Activated CD8-positive, alpha-beta T cell treated with anti-CD3 and anti-CD28 coated beads for 36 hours (primary cell): ENCODE data around the gene CD68. TPM values are rescaled to one million over a fixed set of nuclear protein-coding genes. Genes with fewer than 3 reads are reported as not detected.

Experiments used
- ATAC-seq: fragments of 200-7000 bp; cut with Tn5 transposase; one replicate; pipeline ENCODE4 v1.10.0; 2021; ENCODE audit warnings: mild to moderate bottlenecking, moderate library complexity
- CTCF ChIA-PET: fragments of 350-600 bp; sonication (Branson Sonifier 250); formaldehyde crosslinking; loops from one replicate; lab custom pipeline; 2021; ENCODE audit warnings: antibody characterized with exemption; lab: Charles Lee
- POLR2A ChIA-PET: fragments of 350-600 bp; sonication (Branson Sonifier 250); formaldehyde crosslinking; loops from one replicate; lab custom pipeline; 2021; ENCODE audit warnings: antibody characterized with exemption; lab: Charles Lee
- DNase-seq: peaks from one replicate; pipeline ENCODE4 v3.0.0-alpha.2; 2020
- H3K27ac Mint-ChIP-seq: one replicate; pipeline ENCODE4 v1.8.0; 2021; ENCODE audit warnings: mild to moderate bottlenecking, mixed read lengths
- H3K27me3 Mint-ChIP-seq: one replicate; pipeline ENCODE4 v1.8.0; 2021; ENCODE audit warnings: mixed read lengths
- H3K36me3 Mint-ChIP-seq: one replicate; pipeline ENCODE4 v1.8.0; 2021; ENCODE audit warnings: low read depth, mixed read lengths
- H3K4me1 Mint-ChIP-seq: one replicate; pipeline ENCODE4 v1.8.0; 2021; ENCODE audit warnings: low read depth, mixed read lengths
- H3K4me3 Mint-ChIP-seq: one replicate; pipeline ENCODE4 v1.8.0; 2021; ENCODE audit warnings: mild to moderate bottlenecking, moderate library complexity, mixed read lengths
- H3K9me3 Mint-ChIP-seq: one replicate; pipeline ENCODE4 v1.8.0; 2021; ENCODE audit warnings: mixed read lengths
- intact Hi-C: fragments of 100-400 bp; cut with micrococcal nuclease; formaldehyde crosslinking; loops from one replicate; pipeline ENCODE4 v1.10.0; 2022
- total RNA-seq, 2 experiments: library from RNA; stranded (reverse); gene quantifications; one replicate each; pipeline ENCODE4 v1.2.3, GENCODE V29; 2021
- TF ChIP-seq, protein P1 (sequence below): fragments of 200-600 bp; IDR thresholded peaks from one replicate; pipeline ENCODE4 v1.8.0; 2022; ENCODE audit warnings: antibody characterized with exemption, mild to moderate bottlenecking

Gene CD68
- total RNA-seq, 2 experiments from 2014 or later, result 11.4 to 12.9 TPM

DNA sequence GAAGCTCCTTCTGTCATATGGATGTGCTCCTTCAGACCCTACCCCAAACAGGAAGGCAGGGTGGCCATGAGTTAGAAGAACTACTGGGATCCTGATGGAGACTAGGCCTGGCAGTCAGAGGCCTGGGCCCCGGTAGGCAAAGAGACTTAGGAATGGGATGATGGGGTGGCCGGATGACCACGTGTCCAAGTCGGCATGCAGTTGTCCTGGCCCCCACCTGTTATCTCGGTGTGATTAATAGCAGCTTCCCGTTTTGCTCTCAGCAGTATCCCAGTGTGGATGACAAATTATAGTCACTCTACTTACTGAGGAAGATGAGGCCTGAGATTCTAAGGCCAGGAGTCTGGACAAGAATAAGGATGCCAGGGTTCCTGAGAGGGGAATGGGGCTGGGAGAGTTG, 29.1 kb upstream of the CD68 start:
- no peak overlapping the region for H3K4me3 Mint-ChIP-seq
- ChIA-PET CTCF (interaction anchor here (1.0 to 6.1 kb wide), 7 partner anchors 10 to 137 kb away, joined by 3 to 42 read pairs (median 4); partner anchors contain the start of genes SENP3 and TP53), POLR2A (interaction anchor here (0.6 to 3.8 kb wide), 9 partner anchors 9 to 197 kb away, joined by 3 to 14 read pairs (median 4); partner anchors contain the start of genes MPDU1 and SENP3)
- TF ChIP-seq, protein P1, sequence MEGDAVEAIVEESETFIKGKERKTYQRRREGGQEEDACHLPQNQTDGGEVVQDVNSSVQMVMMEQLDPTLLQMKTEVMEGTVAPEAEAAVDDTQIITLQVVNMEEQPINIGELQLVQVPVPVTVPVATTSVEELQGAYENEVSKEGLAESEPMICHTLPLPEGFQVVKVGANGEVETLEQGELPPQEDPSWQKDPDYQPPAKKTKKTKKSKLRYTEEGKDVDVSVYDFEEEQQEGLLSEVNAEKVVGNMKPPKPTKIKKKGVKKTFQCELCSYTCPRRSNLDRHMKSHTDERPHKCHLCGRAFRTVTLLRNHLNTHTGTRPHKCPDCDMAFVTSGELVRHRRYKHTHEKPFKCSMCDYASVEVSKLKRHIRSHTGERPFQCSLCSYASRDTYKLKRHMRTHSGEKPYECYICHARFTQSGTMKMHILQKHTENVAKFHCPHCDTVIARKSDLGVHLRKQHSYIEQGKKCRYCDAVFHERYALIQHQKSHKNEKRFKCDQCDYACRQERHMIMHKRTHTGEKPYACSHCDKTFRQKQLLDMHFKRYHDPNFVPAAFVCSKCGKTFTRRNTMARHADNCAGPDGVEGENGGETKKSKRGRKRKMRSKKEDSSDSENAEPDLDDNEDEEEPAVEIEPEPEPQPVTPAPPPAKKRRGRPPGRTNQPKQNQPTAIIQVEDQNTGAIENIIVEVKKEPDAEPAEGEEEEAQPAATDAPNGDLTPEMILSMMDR, result no peak
- H3K9me3 Mint-ChIP-seq, result no peaks in the 10 kb centered on the region
- H3K27ac Mint-ChIP-seq, result peak overlapping the region; percentile 19
- ATAC-seq (no peak), DNase-seq (no peak)
- peaks cover 61% of the 10 kb centered on the region for H3K4me1 Mint-ChIP-seq
- intact Hi-C loops, result no loop called here
- peaks cover 1% of the 10 kb centered on the region for H3K36me3 Mint-ChIP-seq
- no peaks in the 10 kb centered on the region for H3K27me3 Mint-ChIP-seq

DNA sequence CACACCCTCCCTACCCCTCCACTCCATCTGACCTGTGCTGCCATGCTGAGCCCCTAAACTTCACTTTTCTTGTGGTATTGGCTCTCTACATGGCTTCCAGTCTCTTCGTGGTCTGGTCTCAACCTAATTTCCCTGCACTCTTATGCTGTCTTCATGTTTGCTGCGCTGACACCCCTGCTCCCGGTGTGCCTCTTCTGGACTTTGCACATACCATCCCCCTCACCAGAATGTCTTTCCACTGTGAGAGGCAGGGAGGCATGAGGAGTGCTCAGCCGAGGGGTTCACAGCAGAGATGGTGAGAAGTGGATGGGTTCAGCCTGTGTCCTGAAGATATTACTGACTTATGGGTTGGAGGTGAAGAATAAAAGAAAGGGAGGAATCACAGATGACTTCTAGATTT, 28.0 kb upstream of the CD68 start:
- Mint-ChIP-seq H3K9me3 (no peaks in the 10 kb centered on the region), H3K27ac (peak overlapping the region; percentile 87), H3K36me3 (peaks cover 1% of the 10 kb centered on the region), H3K4me3 (peak overlapping the region; percentile 4), H3K4me1 (peaks cover 65% of the 10 kb centered on the region), H3K27me3 (no peaks in the 10 kb centered on the region)
- ATAC-seq, result no peak
- no peak for DNase-seq
- TF ChIP-seq, protein P1, result no peak
- ChIA-PET CTCF (interaction anchor here (1.2 to 3.0 kb wide), 4 partner anchors 10 to 116 kb away, joined by 6 to 27 read pairs (median 15); partner anchors contain the start of genes SENP3 and TMEM102), POLR2A (interaction anchor here (1.1 to 2.9 kb wide), 4 partner anchors 10 to 67 kb away, joined by 4 to 16 read pairs (median 8); partner anchors contain the start of genes CD68, POLR2A and SENP3)
- intact Hi-C loops, result no loop called here

DNA sequence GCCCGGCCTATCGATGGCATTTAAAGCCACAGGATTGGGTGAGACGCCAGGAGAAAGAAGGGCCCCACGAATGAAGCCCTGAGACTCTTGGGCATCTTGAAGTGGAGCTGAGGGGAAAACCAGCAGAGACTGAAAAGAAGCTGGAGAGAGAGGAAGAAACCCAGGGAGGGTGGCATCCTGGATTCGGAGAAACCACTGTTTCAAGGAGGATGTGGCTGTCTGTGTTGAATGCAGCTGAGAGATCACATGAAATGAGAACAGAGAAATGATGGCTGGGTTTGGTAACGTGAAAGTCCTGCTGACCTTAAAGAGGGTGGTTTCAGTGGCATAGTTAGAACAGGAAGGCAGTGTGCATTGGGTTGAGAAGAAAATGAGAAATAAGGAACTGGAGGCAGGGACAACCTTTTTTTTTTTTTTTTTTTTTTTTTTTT, 26.8 kb upstream of the CD68 start:
- DNase-seq, result peak; percentile 70

DNA sequence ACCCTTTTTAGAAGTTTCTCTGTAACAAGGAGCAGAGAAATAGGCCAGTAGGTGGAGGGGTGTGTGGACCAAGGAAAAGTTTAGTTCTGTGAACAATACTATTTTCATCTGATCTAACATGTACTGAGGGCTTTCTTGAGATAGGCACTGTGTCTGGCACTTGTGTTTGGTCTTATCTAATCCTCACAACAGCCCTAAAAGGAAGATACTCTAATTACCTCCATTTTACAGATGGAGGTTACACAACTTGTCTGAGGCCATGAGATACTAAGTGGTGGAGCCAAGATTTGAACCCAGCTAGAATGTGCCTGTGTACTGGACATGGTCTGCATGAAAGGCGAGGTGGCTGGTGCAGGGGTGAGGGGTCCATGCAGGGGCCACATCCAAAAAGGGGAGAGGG, 26.1 kb upstream of the CD68 start:
- POLR2A ChIA-PET, result interaction anchor here (0.7 to 2.9 kb wide), 6 partner anchors 8 to 69 kb away, joined by 3 to 16 read pairs (median 8); partner anchors contain the start of genes POLR2A and SENP3
- Mint-ChIP-seq H3K27me3 (no peaks in the 10 kb centered on the region), H3K4me3 (peak overlapping the region; percentile 21), H3K36me3 (peaks cover 1% of the 10 kb centered on the region), H3K27ac (peak overlapping the region; percentile 87), H3K4me1 (peaks cover 70% of the 10 kb centered on the region), H3K9me3 (no peaks in the 10 kb centered on the region)
- no peak for ATAC-seq
- intact Hi-C loops, result no loop called here
- CTCF ChIA-PET, result interaction anchor here (1.1 to 3.0 kb wide), 4 partner anchors 12 to 39 kb away, joined by 3 to 27 read pairs (median 6); no protein-coding TSS in a partner anchor
- no peak for DNase-seq
- TF ChIP-seq, protein P1, result no peak

More for the DNA sequence above, 26.8 kb upstream of the CD68 start:
- intact Hi-C loops, result no loop called here
- H3K27me3 Mint-ChIP-seq, result no peaks in the 10 kb centered on the region
- ATAC-seq, result peak; percentile 70
- peak overlapping the region; percentile 35 for H3K4me3 Mint-ChIP-seq
- ChIA-PET CTCF (interaction anchor here (1.1 to 3.0 kb wide), 8 partner anchors 8 to 117 kb away, joined by 3 to 27 read pairs (median 6); partner anchors contain the start of genes SENP3 and TMEM102), POLR2A (interaction anchor here (0.6 to 2.9 kb wide), 8 partner anchors 8 to 73 kb away, joined by 3 to 16 read pairs (median 4); partner anchors contain the start of genes POLR2A, SENP3 and ZBTB4)
- TF ChIP-seq, protein P1, result no peak
- H3K27ac Mint-ChIP-seq, result peak overlapping the region; percentile 87
- H3K36me3 Mint-ChIP-seq, result peaks cover 1% of the 10 kb centered on the region
- no peaks in the 10 kb centered on the region for H3K9me3 Mint-ChIP-seq
- peaks cover 67% of the 10 kb centered on the region for H3K4me1 Mint-ChIP-seq
